ENCODE measurements around the gene MGMT. TPM values are rescaled to one million over a fixed set of nuclear protein-coding genes. Genes with fewer than 3 reads are reported as not detected.
A peak's percentile ranks its signal among the peaks of the same experiment; 100 is the strongest.
"Not testable (repeated sequence)": the region's sequence is repeated elsewhere in the genome, so short reads cannot be mapped to it uniquely, and the experiment has no call there.

MGMT gene
- 58.5 TPM for total RNA-seq

GRCh38 chr10:129466703-129467358 is at the start of gene MGMT:
MGMT (plus strand) TSS chr10:129467241.
- ATAC-seq (peak; percentile 89), DNase-seq (ENCODE audit: low spot score) (peak; percentile 97)

GRCh38 chr10:129417870-129418269 is 49.2 kb upstream of the MGMT start:
- no peak for DNase-seq (ENCODE audit: low spot score)
- no peak for ATAC-seq

GRCh38 chr10:129418496-129419225 is 48.4 kb upstream of the MGMT start:
- ATAC-seq (no peak), DNase-seq (ENCODE audit: low spot score) (no peak)

GRCh38 chr10:129419397-129419796 is 47.6 kb upstream of the MGMT start:
- DNase-seq (ENCODE audit: low spot score) (no peak), ATAC-seq (no peak)

GRCh38 chr10:129421399-129422010 is 45.5 kb upstream of the MGMT start:
- no peak for ATAC-seq

GRCh38 chr10:129424978-129425377 is 42.1 kb upstream of the MGMT start:
- ATAC-seq, result no peak
- no peak for DNase-seq (ENCODE audit: low spot score)

More at GRCh38 chr10:129421399-129422010, 45.5 kb upstream of the MGMT start:
- no peak for DNase-seq (ENCODE audit: low spot score)

GRCh38 chr10:129426606-129427005 is 40.4 kb upstream of the MGMT start:
- DNase-seq (ENCODE audit: low spot score) (no peak), ATAC-seq (peak; percentile 16)

- no peak for ATAC-seq
- no peak for DNase-seq (ENCODE audit: low spot score)
These were observed 33.8 kb upstream of the MGMT start for GRCh38 chr10:129433266-129433665.

GRCh38 chr10:129435724-129436123 is 31.3 kb upstream of the MGMT start:
- not testable (repeated sequence) for DNase-seq (ENCODE audit: low spot score); ATAC-seq

- no peak for DNase-seq (ENCODE audit: low spot score)
- ATAC-seq, result no peak
These were observed 29.0 kb upstream of the MGMT start for GRCh38 chr10:129438024-129438423.

GRCh38 chr10:129440247-129440646 is 26.8 kb upstream of the MGMT start:
- DNase-seq (ENCODE audit: low spot score) (no peak), ATAC-seq (no peak)

GRCh38 chr10:129440722-129441316 is 26.2 kb upstream of the MGMT start:
- DNase-seq (ENCODE audit: low spot score), result no peak
- no peak for ATAC-seq

GRCh38 chr10:129441372-129442009 is 25.6 kb upstream of the MGMT start:
- DNase-seq (ENCODE audit: low spot score), result no peak
- ATAC-seq, result no peak

GRCh38 chr10:129442866-129443265 is 24.2 kb upstream of the MGMT start:
- ATAC-seq (no peak), DNase-seq (ENCODE audit: low spot score) (no peak)

GRCh38 chr10:129444359-129444758 is 22.7 kb upstream of the MGMT start:
- DNase-seq (ENCODE audit: low spot score) (no peak), ATAC-seq (no peak)

GRCh38 chr10:129445436-129446182 is 21.4 kb upstream of the MGMT start:
- no peak for ATAC-seq
- DNase-seq (ENCODE audit: low spot score), result no peak

GRCh38 chr10:129446183-129446581 is 20.9 kb upstream of the MGMT start:
- ATAC-seq, result no peak

GRCh38 chr10:129447486-129447885 is 19.6 kb upstream of the MGMT start:
- ATAC-seq (no peak), DNase-seq (ENCODE audit: low spot score) (no peak)

More at GRCh38 chr10:129446183-129446581, 20.9 kb upstream of the MGMT start:
- no peak for DNase-seq (ENCODE audit: low spot score)

GRCh38 chr10:129448086-129448485 is 19.0 kb upstream of the MGMT start:
- no peak for DNase-seq (ENCODE audit: low spot score)
- peak; percentile 55 for ATAC-seq

- DNase-seq (ENCODE audit: low spot score) (no peak), ATAC-seq (no peak)
These were observed 18.5 kb upstream of the MGMT start for GRCh38 chr10:129448539-129448938.
